ENCODE results near the gene FKBP15. TPM values are rescaled to one million over a fixed set of nuclear protein-coding genes. Genes with fewer than 3 reads are reported as not detected.
A peak's percentile ranks its signal among the peaks of the same experiment; 100 is the strongest.

Gene FKBP15
- total and polyA plus RNA-seq, 2 of the 13 experiments (the other 11 are each of a cell fraction or from before 2014, with no cell fraction given), result 12.3 to 18.6 TPM

DNA sequence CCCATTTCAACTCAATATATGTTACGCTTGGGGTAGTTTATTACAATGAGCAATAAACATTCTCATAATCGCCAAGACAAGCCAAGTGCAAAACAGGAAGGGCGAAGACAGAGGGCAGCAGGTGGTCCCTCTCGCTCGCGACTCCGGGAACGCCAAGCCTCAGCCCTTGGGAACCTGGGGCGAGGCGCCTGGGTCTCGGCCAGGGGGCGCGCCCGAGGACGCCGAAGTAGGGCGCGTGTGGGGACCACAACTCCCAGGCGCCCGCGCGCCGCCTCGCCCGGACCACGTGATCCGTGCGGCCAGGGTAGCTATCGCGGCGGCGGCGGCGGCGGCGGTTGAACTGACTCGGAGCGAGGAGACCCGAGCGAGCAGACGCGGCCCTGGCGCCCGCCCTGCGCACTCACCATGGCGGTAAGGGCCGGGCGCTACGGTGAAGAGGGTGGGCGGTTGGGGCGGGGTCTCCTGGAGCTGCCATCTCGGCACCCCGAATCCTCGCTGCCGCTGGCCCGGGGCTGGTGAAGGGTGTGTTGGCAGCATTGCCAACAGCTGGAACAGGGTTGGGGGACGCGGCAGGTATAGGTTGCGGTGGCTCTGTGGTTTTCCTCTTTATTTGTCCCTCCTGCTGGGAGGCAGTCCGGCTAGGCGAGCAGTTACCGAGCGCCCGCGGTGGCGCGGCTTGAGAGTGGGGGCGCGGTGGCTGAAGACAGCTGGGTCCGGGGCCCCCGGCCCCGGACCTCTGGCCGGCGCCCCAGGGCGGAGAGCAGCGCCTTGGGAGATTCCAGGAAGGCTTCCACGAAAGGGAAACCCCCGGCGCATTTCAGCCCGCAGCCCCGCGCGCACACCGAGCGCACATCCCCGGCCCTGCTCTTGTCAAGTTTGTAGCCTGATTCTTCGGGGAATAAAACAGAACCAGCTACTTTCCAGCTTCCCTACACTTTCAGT, 70.1 kb downstream of the FKBP15 start, which contains the start of gene SLC31A2 (continued):
- TF ChIP-seq SOX13 (IDR thresholded peaks at IDR 0.05) (no peak), SOX13 (CRISPR knock-in tag; conservative IDR thresholded peaks at IDR 0.05 in 1 of 2, IDR thresholded peaks at IDR 0.05 in 1 of 2) (peak in 1 of 2 experiments; percentile 45; a peak in 1 of 4 replicates), GLI4 (CRISPR knock-in tag; IDR thresholded peaks at IDR 0.05; ENCODE audit: borderline replicate concordance) (no peak), MAF1 (CRISPR knock-in tag; IDR thresholded peaks at IDR 0.05; ENCODE audit: borderline replicate concordance) (0 out of 2 replicates have a peak, but pooled peaks have one; percentile 31), ZBTB1 (CRISPR knock-in tag; IDR thresholded peaks at IDR 0.05; ENCODE audit: borderline replicate concordance) (no peak), ASH2L (IDR thresholded peaks at IDR 0.05; ENCODE audit: insufficient read length, low read depth, low read length) (no peak), ZFP90 (CRISPR knock-in tag; IDR thresholded peaks at IDR 0.05; ENCODE audit: borderline replicate concordance) (peak; percentile 49; the same call in 1 of the 2 replicates), PAF1 (CRISPR knock-in tag; IDR thresholded peaks at IDR 0.05) (no peak), FOXA3 (CRISPR knock-in tag; IDR thresholded peaks at IDR 0.05) (peak; percentile 61; the same call in 1 of the 2 replicates), ZNF292 (CRISPR knock-in tag; IDR thresholded peaks at IDR 0.05; ENCODE audit: borderline replicate concordance, low read depth) (no peak), SKI (IDR thresholded peaks at IDR 0.05; ENCODE audit: partially characterized antibody) (peak; percentile 46), GZF1 (CRISPR knock-in tag; IDR thresholded peaks at IDR 0.05) (no peak), SOX6 (IDR thresholded peaks at IDR 0.05) (no peak), SOX6 (CRISPR knock-in tag; IDR thresholded peaks at IDR 0.05) (peak; percentile 45), ZNF788 (CRISPR knock-in tag; IDR thresholded peaks at IDR 0.05; ENCODE audit: borderline replicate concordance) (no peak; the same call in 1 of the 2 replicates), SP2 (CRISPR knock-in tag; IDR thresholded peaks at IDR 0.05) (no peak), AGO2 (optimal IDR thresholded peaks at IDR 0.05; ENCODE audit: low read depth, low read length) (no peak), NR2F6 (IDR thresholded peaks at IDR 0.05) (no peak), NR2F6 (CRISPR knock-in tag; IDR thresholded peaks at IDR 0.05) (0 out of 2 replicates have a peak, but pooled peaks have one; percentile 14), POLR2A (IDR thresholded peaks at IDR 0.05; ENCODE audit: insufficient read depth in 1 of 2, low read depth in 2 of 2, low read length in 2 of 2) (peak; percentile 75 to 77), ZBTB38 (CRISPR knock-in tag; IDR thresholded peaks at IDR 0.05) (peak; percentile 72; the same call in 1 of the 2 replicates), ZNF264 (CRISPR knock-in tag; IDR thresholded peaks at IDR 0.05) (no peak), ZNF781 (CRISPR knock-in tag; IDR thresholded peaks at IDR 0.05; ENCODE audit: borderline replicate concordance, not compliant biosample characterization) (no peak), ZNF605 (CRISPR knock-in tag; IDR thresholded peaks at IDR 0.05) (peak; percentile 37; the same call in 1 of the 2 replicates), NAIF1 (CRISPR knock-in tag; IDR thresholded peaks at IDR 0.05; ENCODE audit: borderline replicate concordance) (peak; percentile 76; the same call in 1 of the 2 replicates), CCAR2 (optimal IDR thresholded peaks at IDR 0.05; ENCODE audit: low read depth, low read length) (no peak)
- TF ChIP-seq, protein P1, sequence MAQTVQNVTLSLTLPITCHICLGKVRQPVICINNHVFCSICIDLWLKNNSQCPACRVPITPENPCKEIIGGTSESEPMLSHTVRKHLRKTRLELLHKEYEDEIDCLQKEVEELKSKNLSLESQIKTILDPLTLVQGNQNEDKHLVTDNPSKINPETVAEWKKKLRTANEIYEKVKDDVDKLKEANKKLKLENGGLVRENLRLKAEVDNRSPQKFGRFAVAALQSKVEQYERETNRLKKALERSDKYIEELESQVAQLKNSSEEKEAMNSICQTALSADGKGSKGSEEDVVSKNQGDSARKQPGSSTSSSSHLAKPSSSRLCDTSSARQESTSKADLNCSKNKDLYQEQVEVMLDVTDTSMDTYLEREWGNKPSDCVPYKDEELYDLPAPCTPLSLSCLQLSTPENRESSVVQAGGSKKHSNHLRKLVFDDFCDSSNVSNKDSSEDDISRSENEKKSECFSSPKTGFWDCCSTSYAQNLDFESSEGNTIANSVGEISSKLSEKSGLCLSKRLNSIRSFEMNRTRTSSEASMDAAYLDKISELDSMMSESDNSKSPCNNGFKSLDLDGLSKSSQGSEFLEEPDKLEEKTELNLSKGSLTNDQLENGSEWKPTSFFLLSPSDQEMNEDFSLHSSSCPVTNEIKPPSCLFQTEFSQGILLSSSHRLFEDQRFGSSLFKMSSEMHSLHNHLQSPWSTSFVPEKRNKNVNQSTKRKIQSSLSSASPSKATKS (CRISPR knock-in tag; IDR thresholded peaks at IDR 0.05), result no peak
- TF ChIP-seq, protein P2, sequence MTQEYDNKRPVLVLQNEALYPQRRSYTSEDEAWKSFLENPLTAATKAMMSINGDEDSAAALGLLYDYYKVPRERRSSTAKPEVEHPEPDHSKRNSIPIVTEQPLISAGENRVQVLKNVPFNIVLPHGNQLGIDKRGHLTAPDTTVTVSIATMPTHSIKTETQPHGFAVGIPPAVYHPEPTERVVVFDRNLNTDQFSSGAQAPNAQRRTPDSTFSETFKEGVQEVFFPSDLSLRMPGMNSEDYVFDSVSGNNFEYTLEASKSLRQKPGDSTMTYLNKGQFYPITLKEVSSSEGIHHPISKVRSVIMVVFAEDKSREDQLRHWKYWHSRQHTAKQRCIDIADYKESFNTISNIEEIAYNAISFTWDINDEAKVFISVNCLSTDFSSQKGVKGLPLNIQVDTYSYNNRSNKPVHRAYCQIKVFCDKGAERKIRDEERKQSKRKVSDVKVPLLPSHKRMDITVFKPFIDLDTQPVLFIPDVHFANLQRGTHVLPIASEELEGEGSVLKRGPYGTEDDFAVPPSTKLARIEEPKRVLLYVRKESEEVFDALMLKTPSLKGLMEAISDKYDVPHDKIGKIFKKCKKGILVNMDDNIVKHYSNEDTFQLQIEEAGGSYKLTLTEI (CRISPR knock-in tag; conservative IDR thresholded peaks at IDR 0.05), result no peak

Measured in HepG2 (cell line).